Parathyroid adenoma (tissue), 2 donors: Measurements from ENCODE around the gene MLXIP.

ENCODE experiments used
- H2AFZ ChIP-seq: fragments of 300-600 bp; sonication (generic); one replicate; pipeline ENCODE4 v1.7.0; 2017; ENCODE audit warnings: antibody characterized with exemption, mild to moderate bottlenecking
- H3K27ac ChIP-seq: fragments of 300-600 bp; sonication (generic); one replicate; pipeline ENCODE4 v1.7.0; 2017
- H3K27me3 ChIP-seq: fragments of 300-600 bp; sonication (generic); one replicate; pipeline ENCODE4 v1.7.0; 2017; ENCODE audit warnings: low read length; ENCODE audit not compliant: control insufficient read depth, insufficient read depth
- H3K36me3 ChIP-seq: fragments of 300-600 bp; sonication (generic); one replicate; pipeline ENCODE4 v1.7.0; 2017; ENCODE audit warnings: low read length; ENCODE audit not compliant: control insufficient read depth, insufficient read depth
- H3K4me1 ChIP-seq: fragments of 300-600 bp; sonication (generic); one replicate; pipeline ENCODE4 v1.7.0; 2017; ENCODE audit warnings: control low read depth
- H3K4me2 ChIP-seq: fragments of 300-600 bp; sonication (generic); one replicate; pipeline ENCODE4 v1.7.0; 2017; ENCODE audit warnings: low read length
- H3K4me3 ChIP-seq: fragments of 300-600 bp; sonication (generic); one replicate; pipeline ENCODE4 v1.7.0; 2017; ENCODE audit warnings: low read depth, low read length
- H3K79me2 ChIP-seq: fragments of 300-600 bp; sonication (generic); one replicate; pipeline ENCODE4 v1.7.0; 2017; ENCODE audit warnings: control low read depth
- H3K9ac ChIP-seq: fragments of 300-600 bp; sonication (generic); one replicate; pipeline ENCODE4 v1.7.0; 2017; ENCODE audit warnings: mild to moderate bottlenecking
- H3K9me3 ChIP-seq: fragments of 300-600 bp; sonication (generic); one replicate; pipeline ENCODE4 v1.7.0; 2017; ENCODE audit warnings: low read length; ENCODE audit not compliant: control insufficient read depth
- CTCF ChIP-seq: fragments of 300-600 bp; sonication (generic); IDR thresholded peaks from one replicate; pipeline ENCODE4 v1.7.0; 2017; ENCODE audit warnings: antibody characterized with exemption, mild to moderate bottlenecking
- donor health status: primary hyperparathyroidism.

The MLXIP gene

GRCh38 chr12:122057769-122058168, 20.8 kb upstream of the MLXIP start:
- Histone ChIP-seq H3K36me3 (no peaks in the 10 kb centered on the region), H3K4me3 (no peak overlapping the region), H3K27me3 (no peaks in the 10 kb centered on the region), H3K79me2 (peaks cover 3% of the 10 kb centered on the region), H3K27ac (no peak overlapping the region), H2AFZ (no peak overlapping the region), H3K9me3 (no peaks in the 10 kb centered on the region), H3K9ac (no peak overlapping the region), H3K4me1 (peaks cover 3% of the 10 kb centered on the region), H3K4me2 (no peak overlapping the region)
- TF ChIP-seq CTCF, result no peak

GRCh38 chr12:122058549-122059149, 19.9 kb upstream of the MLXIP start:
- TF ChIP-seq CTCF, result no peak
- Histone ChIP-seq H2AFZ (no peak overlapping the region), H3K4me3 (no peak overlapping the region), H3K9me3 (no peaks in the 10 kb centered on the region), H3K27ac (no peak overlapping the region), H3K36me3 (no peaks in the 10 kb centered on the region), H3K9ac (no peak overlapping the region), H3K27me3 (no peaks in the 10 kb centered on the region), H3K79me2 (peaks cover 3% of the 10 kb centered on the region), H3K4me1 (peaks cover 12% of the 10 kb centered on the region), H3K4me2 (no peak overlapping the region)

- Histone ChIP-seq H3K27ac (no peak overlapping the region), H3K27me3 (no peaks in the 10 kb centered on the region), H3K4me2 (no peak overlapping the region), H3K9ac (no peak overlapping the region), H2AFZ (no peak overlapping the region), H3K9me3 (no peaks in the 10 kb centered on the region), H3K79me2 (peaks cover 3% of the 10 kb centered on the region), H3K4me3 (no peak overlapping the region), H3K36me3 (no peaks in the 10 kb centered on the region), H3K4me1 (peaks cover 18% of the 10 kb centered on the region)
- no peak for TF ChIP-seq CTCF
These were observed 19.2 kb upstream of the MLXIP start for GRCh38 chr12:122059203-122059960.

- Histone ChIP-seq H3K4me2 (no peak overlapping the region), H3K27ac (no peak overlapping the region), H3K36me3 (no peaks in the 10 kb centered on the region), H3K9ac (no peak overlapping the region), H3K27me3 (no peaks in the 10 kb centered on the region), H3K9me3 (no peaks in the 10 kb centered on the region), H3K4me3 (no peak overlapping the region), H3K79me2 (no peaks in the 10 kb centered on the region), H3K4me1 (peaks cover 24% of the 10 kb centered on the region), H2AFZ (no peak overlapping the region)
- TF ChIP-seq CTCF, result no peak
These were observed 18.5 kb upstream of the MLXIP start for GRCh38 chr12:122060081-122060501.
